GM18870 (cell line): Measurements from ENCODE around the gene FUT6.

Source experiments
- ATAC-seq: cut with Tn5 transposase; IDR thresholded peaks from one replicate; pipeline ENCODE4 v1.9.1; 2021; ENCODE audit warnings: moderate library complexity; ENCODE audit not compliant: unreplicated experiment

Gene FUT6

DNA sequence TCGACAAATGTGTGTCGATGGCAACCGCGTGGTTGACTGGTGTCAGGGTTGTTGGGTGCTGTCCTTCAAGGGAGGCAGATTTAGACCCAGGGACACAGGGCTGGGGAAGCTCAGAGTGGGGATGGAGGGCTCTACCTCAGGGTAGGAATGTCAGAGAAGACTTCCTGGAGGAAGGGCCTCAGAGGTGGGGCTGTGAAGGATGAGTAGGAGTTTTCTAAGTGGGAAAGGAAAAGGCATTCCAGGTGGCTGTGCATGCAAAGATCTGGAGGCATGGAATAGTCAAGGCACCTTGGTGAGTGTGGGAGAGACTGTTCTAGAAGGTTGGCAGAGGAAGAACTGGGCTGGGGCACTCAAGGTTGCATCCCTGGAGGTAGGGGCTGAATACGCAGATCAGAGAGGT lies 32.6 kb downstream of the FUT6 start:
- ATAC-seq = no peak

DNA sequence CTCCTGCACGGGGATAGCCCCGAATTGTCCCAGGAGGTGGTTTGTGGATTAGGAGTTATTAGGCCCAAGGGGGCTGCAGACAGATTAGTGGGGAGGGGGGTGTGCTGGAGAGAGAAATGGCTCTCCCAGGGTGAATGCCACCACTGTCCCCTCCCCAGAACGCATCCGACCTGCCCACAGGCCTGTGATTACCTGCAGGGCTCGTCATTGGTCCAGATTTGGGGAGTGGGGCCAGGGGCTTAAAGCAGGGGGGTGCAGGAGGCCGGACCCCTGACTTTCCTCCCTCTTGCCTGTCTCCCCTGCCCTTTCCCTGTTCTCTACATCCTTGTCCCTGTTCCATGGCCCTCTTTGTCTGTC lies 33.4 kb downstream of the FUT6 start:
- no peak for ATAC-seq

- ATAC-seq = no peak
Measured at GRCh38 chr19:5805462-5806132, 33.9 kb downstream of the FUT6 start.

DNA sequence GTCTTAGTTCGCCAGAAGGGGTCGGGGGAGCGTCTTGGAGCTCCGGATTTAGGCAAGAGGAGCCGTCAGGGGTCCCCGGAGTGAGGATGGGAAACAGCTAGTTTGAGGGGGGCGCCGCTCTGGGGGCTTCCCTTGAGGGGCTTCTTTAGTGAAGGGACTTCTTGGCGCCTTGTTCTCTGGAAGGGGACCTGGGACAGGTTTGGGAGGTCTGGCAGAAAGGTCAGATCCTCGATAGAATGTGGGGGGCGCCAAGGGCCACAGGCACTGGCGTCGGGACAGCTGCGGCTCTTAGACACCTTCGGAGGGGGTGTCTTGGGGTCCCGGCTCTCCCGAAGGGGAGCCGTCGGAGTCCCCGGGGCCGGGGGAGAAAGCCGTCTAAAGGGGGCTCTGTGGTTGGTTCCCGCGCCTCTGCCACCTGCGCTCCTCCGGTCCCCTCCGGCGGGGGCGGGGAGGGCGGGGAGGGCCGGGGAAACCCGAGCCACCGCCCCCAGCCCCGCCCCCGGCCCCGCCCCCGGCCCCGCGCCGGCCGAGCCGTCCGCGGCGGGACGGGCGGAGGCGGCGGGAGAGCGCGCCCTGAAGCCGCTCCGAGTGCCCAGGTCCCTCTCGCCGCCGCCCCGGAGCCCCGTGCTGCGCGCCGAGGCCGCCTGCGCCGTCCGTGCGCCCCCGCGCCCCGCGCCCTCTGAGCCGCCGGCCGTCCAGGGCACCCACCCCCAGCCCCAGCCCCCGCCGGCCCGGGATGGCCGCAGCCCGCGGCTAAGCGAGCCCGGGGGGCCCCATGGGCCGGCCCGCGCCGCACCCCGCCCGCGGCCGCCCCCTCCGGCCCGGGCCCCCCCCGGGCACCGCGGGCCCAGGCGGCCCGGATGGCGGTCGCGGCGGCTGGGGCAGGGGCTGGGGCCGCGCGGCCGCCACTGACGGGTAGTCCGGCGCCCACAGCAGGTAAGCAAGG lies 34.7 kb downstream of the FUT6 start, which contains the start of gene NRTN:
Gene NRTN (plus strand): TSS at position 552 of the 946 bp plus-strand sequence. CDS start 19,099 bp downstream, outside the sequence.
- ATAC-seq = no peak

GRCh38 chr19:5803752-5804515 lies 35.6 kb downstream of the FUT6 start:
- ATAC-seq = no peak

- ATAC-seq = no peak
Measured at GRCh38 chr19:5803441-5803751, 36.1 kb downstream of the FUT6 start.

DNA sequence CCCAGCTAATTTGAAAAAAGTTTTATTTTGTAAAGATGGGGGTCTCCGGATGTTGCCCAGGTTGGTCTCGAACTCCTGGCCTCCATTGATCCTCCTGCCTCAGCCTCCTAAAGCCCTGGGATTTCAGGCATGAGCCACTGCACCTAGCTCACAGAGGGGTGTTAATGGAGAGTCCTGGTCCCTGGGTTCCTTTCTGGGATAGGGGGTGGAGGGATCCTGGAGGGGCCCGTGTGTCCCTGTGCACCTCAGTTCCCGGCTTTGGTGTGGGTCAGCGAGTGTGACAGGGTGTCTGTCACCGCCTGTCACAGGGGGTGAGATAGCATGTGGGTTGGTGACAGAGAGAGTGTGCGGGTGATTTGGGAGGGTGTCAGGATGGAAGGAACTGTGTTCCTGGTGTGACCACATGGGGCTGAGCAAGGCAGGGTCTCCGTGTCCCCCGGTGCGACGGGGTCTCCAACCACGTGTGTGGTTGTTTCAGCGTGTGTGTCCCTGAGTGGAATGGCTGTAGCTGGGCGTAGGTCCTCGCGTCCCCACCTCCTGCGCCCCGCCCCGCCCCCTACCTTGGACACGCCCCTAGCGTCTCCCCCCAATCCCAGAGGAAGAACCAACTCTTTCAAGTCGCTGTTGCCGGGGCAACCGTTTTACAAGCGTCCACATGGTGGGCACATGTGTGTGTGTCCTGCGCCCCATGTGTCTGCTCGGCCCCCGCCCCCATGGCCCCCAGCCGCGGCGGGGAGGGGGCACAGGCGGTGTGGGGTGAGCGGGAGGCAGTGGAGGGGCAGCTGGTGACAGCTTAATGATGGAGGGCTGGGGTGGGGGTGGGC lies 37.5 kb downstream of the FUT6 start:
- no peak for ATAC-seq

DNA sequence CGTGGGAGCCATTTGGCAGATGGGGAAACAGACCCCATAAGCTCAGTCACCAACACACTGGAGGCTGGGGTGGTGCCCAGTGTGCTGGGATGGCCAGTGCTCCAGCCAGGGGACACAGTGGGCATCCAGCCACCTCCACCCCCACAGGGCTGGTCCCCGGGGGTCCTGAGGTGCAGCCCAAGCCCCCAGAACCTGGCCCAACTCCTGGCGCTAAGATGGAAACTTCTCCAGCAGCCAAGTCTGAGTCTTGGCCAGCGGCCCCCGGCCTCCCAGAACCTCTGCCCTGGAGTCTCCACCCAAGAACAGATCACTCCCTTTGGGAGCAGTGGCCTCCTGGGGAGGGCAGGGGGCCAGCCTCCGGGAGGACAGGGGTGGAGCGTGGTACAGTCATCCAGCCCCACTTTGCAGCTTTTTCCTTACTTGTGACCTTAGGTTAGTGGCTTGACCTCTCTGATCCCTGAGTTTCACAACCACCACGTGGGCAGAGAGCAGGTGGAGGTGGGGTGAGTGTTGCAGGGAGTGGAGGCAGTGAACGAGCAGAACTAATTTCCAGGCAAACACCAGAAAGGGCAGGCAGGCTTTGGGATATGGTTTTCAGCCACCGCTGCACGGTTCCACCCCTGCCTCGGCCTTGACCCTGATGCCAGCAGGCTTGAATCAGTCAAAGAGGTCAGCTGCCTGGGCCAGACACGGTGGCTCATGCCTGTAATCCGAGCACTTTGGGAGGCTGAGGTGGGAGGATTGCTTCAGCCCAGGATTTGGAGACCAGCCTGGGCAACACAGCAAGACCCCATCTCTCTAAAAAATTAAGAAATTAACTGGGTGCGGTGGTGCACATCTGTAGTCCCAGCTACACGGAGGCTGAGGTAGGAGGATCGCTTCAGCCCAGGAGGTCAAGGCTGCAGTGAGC lies 38.9 kb downstream of the FUT6 start:
- no peak for ATAC-seq

DNA sequence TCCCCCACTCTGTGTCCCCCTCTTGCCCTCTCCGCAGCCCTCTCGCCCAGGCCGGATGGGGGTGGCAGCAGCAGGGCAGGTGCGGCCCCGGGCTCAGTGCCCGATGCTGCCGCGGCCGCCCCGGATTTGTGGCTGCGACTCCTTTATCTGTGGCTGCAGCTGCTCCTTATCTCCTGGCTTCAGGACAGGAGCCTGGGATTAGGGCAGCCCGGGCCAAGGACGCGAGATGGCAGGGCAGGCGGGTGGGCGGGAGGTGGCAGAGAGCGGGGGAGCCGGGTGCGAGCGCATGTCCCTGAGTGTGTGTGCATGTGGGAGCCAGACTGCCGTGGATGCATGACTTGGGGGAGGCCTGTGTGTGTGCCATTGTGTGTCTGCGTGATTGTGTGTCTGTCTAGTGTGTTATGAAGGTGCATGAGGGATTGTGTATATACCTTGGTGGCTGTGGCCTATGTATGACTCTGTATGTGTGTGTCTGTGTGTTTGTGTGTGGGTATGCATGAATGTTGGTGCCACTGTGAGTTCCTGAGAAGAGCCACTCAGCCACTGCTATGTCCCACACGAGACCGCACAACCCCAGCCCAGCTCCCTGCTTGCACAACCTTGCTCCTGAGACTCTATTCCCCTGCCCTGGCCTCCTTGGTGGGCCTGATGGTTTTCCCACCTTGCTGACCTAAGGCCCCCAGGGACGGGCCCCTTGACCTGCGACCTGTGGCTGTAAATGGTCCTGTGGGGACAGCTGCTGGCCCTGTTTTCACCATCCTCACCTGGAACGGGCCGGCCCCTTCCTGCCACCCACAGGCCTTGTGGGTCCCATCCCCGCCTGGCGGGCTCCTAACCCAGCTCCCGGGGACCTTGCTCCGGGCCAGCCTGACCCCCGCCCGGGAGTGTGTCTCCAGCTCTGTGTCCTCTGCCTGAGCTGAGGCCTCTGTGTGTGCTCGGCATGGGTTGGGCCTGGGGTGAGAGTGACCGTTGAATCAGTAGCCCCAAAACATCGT lies 40.0 kb downstream of the FUT6 start:
- no peak for ATAC-seq

GRCh38 chr19:5798244-5798643 lies 41.3 kb downstream of the FUT6 start:
- ATAC-seq = no peak

GRCh38 chr19:5795382-5795919 lies 44.1 kb downstream of the FUT6 start:
- ATAC-seq = no peak

DNA sequence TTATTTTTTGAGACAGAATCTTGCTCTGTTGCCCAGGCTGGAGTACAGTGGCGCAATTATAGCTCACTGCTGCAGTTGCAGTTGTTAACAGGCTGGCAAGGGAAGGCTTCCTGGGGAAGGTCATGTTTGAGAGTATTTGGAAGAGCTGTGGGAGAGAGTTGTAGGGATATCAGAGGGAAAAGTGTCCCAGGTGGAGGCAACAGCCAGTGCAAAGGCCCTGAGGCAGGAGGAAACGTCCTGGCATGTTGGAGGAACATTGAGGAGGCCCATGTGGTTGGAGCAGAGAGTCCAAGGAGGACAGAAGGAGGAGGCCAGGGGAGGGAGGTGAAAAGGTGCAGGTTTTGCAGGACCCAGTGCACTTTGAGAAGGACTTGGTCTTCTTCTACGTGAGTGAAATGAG lies 46.3 kb downstream of the FUT6 start:
- no peak for ATAC-seq

DNA sequence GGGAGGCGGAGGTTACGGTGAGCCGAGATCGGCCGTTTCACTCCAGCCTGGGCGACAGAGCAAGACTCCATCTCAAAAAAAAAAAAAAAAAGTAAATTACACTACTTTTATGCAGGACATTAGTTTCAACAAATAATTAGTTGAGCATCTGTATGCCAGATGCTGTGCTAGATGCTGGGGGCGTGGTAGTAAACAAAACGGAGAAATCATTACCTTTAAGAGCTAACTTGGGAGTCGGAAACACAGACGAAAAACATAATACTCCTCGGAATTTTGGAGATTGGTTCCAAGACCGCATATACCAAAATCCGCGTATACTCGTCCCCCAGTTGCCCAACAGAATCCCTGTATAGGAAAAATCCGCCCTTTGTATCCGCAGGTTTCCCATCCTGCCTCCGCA lies 47.3 kb downstream of the FUT6 start:
- ATAC-seq = no peak

DNA sequence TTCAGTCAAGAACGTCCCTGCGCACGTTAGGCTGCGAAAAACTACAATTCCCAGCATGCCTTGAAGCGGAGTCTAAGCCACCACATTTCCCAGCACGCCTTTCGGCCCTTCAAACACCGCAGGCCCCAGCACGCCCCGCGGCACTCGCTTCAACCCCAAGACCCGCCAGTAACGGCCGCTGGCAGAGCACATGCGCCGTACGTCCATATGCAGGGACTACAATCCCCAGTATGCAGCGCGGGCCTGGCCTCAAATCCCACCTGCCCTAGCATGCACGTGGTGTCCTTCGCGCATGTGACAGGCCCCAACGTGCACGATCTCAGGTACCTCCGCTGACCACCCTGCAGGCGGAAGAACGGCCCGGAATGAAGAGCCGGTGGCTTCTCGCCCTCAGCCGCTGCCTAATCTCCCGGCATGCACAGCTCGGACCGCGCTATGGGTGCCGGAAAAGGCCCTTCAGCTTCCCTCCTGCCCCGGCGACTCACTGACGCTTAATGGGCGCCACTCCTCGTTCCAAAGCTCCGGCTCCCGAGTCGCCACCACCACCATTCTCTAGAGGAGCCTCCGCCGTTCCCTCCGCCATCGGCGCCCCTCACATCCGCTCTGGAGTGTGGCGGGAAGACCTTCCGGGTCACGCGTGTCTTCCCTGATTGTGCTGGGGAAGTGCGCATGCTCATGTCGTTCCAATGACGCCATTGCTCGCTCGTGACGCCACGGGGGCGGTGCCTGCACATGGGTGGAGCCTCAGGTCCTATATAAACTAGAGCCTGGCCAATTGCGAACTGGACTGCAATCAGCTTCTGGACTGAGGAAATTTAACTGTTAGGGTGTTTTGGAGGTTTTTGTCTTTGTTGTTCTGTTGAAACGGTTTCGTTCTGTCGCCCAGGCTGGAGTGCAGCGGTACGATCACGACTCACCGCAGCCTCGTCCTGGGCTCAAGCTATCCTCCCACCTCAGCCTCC lies 48.7 kb downstream of the FUT6 start, which contains the start of gene DUS3L:
Gene DUS3L (minus strand): TSS at position 605 of the 962 bp plus-strand sequence. CDS start 22 bp downstream, at position 583.
- peak; percentile 85 for ATAC-seq

DNA sequence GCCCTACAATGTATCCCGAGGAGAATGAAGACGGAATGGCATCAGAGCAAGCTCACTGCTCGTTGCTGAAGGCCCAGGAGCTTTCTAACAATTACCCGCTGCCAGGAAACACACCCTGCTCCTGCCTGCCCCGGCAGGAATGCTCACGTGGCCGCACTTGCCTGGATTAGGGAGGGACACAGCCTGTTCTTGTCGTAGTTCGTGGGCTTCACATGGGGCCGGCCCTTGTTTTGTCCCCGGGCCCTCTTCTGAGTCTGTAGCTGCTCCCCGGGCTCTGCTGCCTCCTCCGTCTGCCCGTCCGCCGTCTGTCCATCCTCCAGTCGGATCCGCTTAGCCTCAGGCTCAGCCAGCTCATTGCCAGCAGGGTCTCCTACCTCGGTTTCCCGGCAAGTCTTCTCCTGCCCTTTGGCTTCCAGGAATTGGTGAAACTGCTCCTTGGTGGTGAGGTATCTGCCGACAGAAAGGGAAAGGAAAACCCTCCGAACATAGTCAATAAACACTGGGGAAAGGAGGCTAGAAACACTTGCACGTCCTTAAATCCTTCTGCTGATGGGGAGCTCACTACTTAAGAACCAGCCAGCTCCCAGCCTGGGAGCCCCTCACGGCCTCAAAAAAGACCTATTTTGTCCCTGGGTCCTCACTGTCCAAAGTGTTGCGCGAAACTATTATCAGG lies 49.5 kb downstream of the FUT6 start:
- no peak for ATAC-seq

DNA sequence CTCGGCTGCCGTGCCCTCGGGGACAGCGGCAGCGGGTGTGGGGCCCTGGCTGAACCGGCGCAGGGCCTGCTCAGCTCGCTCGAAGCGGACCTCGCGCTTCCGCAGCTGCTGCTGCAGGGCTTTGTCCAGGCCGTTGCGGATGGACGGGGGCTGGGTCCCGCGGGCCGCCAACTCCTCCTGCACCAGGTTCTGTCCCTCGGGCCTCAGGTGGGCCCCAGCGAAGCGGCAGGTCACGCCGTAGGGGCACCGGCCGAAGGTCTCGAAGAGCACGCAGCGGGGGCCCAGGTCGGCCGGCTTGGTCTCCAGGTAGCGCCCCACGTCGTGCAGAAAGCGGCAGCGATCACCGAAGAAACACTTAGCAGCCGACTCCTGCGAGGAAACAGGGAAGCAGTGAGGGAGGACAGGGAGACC lies 50.1 kb downstream of the FUT6 start:
- ATAC-seq = no peak
